ENCODE data around the gene VPS13A. TPM values are rescaled to one million over a fixed set of nuclear protein-coding genes. Genes with fewer than 3 reads are reported as not detected.

The VPS13A gene
- total RNA-seq, 1 experiment from 2014 or later = 32.2 TPM

- H3K36me3 ChIP-seq (ENCODE audit: insufficient read depth, low read length, poor library complexity, severe bottlenecking) = no peaks in the 10 kb centered on the region
- no peak for TF ChIP-seq EZH2 (IDR thresholded peaks at IDR 0.05; ENCODE audit: borderline replicate concordance, low read depth, low read length, poor library complexity, severe bottlenecking)
- TF ChIP-seq CTCF (conservative IDR thresholded peaks at IDR 0.05; ENCODE audit: low read depth, low read length) = no peak
- no peak for DNase-seq (ENCODE audit: low spot score)
- intact Hi-C loops (cut with micrococcal nuclease; ENCODE audit: unreplicated experiment) = no loop called here
- no peak overlapping the region for H3K4me3 ChIP-seq (ENCODE audit: low read depth, low read length, poor library complexity, severe bottlenecking)
- no peak overlapping the region for H3K27ac ChIP-seq (ENCODE audit: low read depth, low read length, poor library complexity, severe bottlenecking)
- H3K4me1 ChIP-seq (ENCODE audit: insufficient read depth, low read length, poor library complexity, severe bottlenecking) = no peaks in the 10 kb centered on the region
- no peaks in the 10 kb centered on the region for H3K9me3 ChIP-seq (ENCODE audit: low read depth, low read length, poor library complexity, severe bottlenecking)
- ChIA-PET POLR2A (ENCODE audit: low non-redundant PET) (no interaction called here), CTCF (no interaction called here)
- no TSS peak for BruUV-seq (replicated peaks)
- H3K27me3 ChIP-seq (replicated peaks; ENCODE audit: insufficient read depth, low read depth, low read length, poor library complexity) = no peaks in the 10 kb centered on the region
Measured at GRCh38 chr9:77188242-77188641, 10.9 kb downstream of the VPS13A start.

DNA sequence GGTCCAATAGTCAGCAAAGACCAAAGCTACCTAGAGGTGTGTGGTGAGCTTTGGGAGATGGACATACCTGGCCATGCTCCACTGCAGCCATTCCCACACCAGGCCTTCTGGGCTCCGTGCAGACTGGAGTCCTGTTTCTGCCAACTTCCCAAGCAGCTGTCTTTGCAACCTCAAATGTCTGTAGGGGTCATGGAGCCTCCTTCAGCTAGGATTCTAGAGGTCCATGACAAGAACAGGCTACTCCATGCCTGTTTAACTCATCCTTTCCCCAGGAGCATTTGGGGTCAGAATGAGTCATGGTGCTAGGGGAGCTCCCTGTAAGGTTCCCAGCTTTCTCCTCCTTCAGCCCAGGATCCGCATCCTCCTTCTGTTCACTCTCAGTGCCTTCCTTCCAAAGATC is 17.1 kb downstream of the VPS13A start:
- intact Hi-C loops (cut with micrococcal nuclease; ENCODE audit: unreplicated experiment) = no loop called here
- H3K27ac ChIP-seq (ENCODE audit: low read depth, low read length, poor library complexity, severe bottlenecking) = no peak overlapping the region
- no peaks in the 10 kb centered on the region for H3K36me3 ChIP-seq (ENCODE audit: insufficient read depth, low read length, poor library complexity, severe bottlenecking)
- POLR2A ChIA-PET (ENCODE audit: low non-redundant PET) = no interaction called here
- H3K4me1 ChIP-seq (ENCODE audit: insufficient read depth, low read length, poor library complexity, severe bottlenecking) = no peaks in the 10 kb centered on the region
- TF ChIP-seq CTCF (conservative IDR thresholded peaks at IDR 0.05; ENCODE audit: low read depth, low read length) (no peak), EZH2 (IDR thresholded peaks at IDR 0.05; ENCODE audit: borderline replicate concordance, low read depth, low read length, poor library complexity, severe bottlenecking) (no peak)
- no peaks in the 10 kb centered on the region for H3K9me3 ChIP-seq (ENCODE audit: low read depth, low read length, poor library complexity, severe bottlenecking)
- no peaks in the 10 kb centered on the region for H3K27me3 ChIP-seq (replicated peaks; ENCODE audit: insufficient read depth, low read depth, low read length, poor library complexity)
- no TSS peak for BruUV-seq (replicated peaks)
- CTCF ChIA-PET = no interaction called here
- no peak overlapping the region for H3K4me3 ChIP-seq (ENCODE audit: low read depth, low read length, poor library complexity, severe bottlenecking)
- DNase-seq (ENCODE audit: low spot score) = no peak

DNA sequence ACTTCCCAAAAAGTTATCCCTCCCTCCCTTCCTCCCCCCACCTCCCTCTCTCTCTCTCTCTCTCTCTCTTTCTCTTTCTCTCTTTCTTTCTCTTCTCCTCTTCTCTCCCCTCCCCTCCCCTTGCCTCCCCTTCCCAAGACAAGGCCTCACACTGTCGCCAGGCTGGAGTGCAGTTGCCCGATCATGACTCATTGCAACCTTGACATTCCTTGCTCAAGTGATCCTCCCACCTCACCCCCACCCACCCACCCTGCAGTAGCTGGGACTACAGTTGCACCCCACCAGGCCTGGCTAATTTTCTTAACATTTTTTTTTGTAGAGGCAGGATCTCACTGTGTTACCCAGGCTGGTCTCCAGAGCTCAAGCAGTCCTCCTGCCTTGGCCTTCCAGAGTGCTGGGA is 32.8 kb downstream of the VPS13A start:
- no TSS peak for BruUV-seq (replicated peaks)
- H3K4me3 ChIP-seq (ENCODE audit: low read depth, low read length, poor library complexity, severe bottlenecking) = no peak overlapping the region
- POLR2A ChIA-PET (ENCODE audit: low non-redundant PET) = no interaction called here
- no peaks in the 10 kb centered on the region for H3K9me3 ChIP-seq (ENCODE audit: low read depth, low read length, poor library complexity, severe bottlenecking)
- H3K4me1 ChIP-seq (ENCODE audit: insufficient read depth, low read length, poor library complexity, severe bottlenecking) = no peaks in the 10 kb centered on the region
- DNase-seq (ENCODE audit: low spot score) = no peak
- H3K36me3 ChIP-seq (ENCODE audit: insufficient read depth, low read length, poor library complexity, severe bottlenecking) = no peaks in the 10 kb centered on the region
- H3K27me3 ChIP-seq (replicated peaks; ENCODE audit: insufficient read depth, low read depth, low read length, poor library complexity) = no peaks in the 10 kb centered on the region
- H3K27ac ChIP-seq (ENCODE audit: low read depth, low read length, poor library complexity, severe bottlenecking) = no peak overlapping the region
- CTCF ChIA-PET = no interaction called here
- TF ChIP-seq CTCF (conservative IDR thresholded peaks at IDR 0.05; ENCODE audit: low read depth, low read length) (no peak), EZH2 (IDR thresholded peaks at IDR 0.05; ENCODE audit: borderline replicate concordance, low read depth, low read length, poor library complexity, severe bottlenecking) (no peak)
- intact Hi-C loops (cut with micrococcal nuclease; ENCODE audit: unreplicated experiment) = no loop called here
